Adrenal gland (tissue), 5 donors: ENCODE results near the gene CDH4.

Experiments used
- CTCF ChIP-seq, 6 experiments: fragments of 450-650 bp in 4 of 6; fragments of 200-600 bp in 2 of 6; sonication (generic) in 1 of 6; IDR thresholded peaks; 1 replicate in 5 of 6; 2 replicates in 1 of 6; pipeline versions ENCODE4 v1.5.1 to v1.8.0; 2016 to 2021; ENCODE audit warnings: antibody characterized with exemption in 6 of 6, mild to moderate bottlenecking in 2 of 6, moderate library complexity in 1 of 6
- POLR2A ChIP-seq, 2 donors: fragments of 450-650 bp; IDR thresholded peaks; one replicate each; pipeline ENCODE4 v1.6.1; 2017; ENCODE audit warnings: antibody characterized with exemption in 2 of 2, mild to moderate bottlenecking in 2 of 2, moderate library complexity in 1 of 2
- donor health status: DM: no; HTN: no; CAD: no.

- TF ChIP-seq CTCF (IDR thresholded peaks at IDR 0.05) (no peak), POLR2A (IDR thresholded peaks at IDR 0.05) (no peak)
These were observed 549.4 kb downstream of the CDH4 start for GRCh38 chr20:61801428-61801827.
